Measurements from ENCODE around the gene ZNF554. TPM values are rescaled to one million over a fixed set of nuclear protein-coding genes. Genes with fewer than 3 reads are reported as not detected.
A peak's percentile ranks its signal among the peaks of the same experiment; 100 is the strongest.

Gene ZNF554
- total RNA-seq, 1 donor from 2014 or later, result 4.2 TPM

DNA sequence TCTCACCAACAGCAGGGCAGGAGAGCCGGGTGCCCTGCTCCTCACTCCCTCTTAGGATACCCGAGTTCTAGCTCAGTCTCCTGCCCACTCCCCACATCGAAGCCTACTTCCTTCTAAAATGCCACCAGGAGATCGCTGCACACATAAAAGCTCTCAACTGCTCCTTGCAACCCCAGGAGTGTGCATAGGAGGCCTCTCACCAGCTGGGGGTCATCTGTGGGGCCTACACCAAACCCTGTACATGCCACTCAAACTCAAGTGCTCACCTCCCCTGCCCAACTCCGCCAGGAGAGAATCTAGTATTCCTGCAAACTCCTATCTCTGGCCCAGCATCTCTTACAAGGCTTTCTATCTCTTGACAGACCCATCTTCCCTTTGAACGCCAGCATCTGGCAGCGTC lies 39.4 kb upstream of the ZNF554 start:
- no peaks in the 10 kb centered on the region for H3K27me3 ChIP-seq (ENCODE audit: low read depth)
- H3K4me1 ChIP-seq, result peaks cover 96% of the 10 kb centered on the region
- no peaks in the 10 kb centered on the region for H3K36me3 ChIP-seq
- H3K4me3 ChIP-seq, result peak overlapping the region; percentile 24
- no peak for DNase-seq
- no peaks in the 10 kb centered on the region for H3K9me3 ChIP-seq (replicated peaks)
- peak overlapping the region; percentile 98 for H3K27ac ChIP-seq (replicated peaks)
- TF ChIP-seq, protein P1, sequence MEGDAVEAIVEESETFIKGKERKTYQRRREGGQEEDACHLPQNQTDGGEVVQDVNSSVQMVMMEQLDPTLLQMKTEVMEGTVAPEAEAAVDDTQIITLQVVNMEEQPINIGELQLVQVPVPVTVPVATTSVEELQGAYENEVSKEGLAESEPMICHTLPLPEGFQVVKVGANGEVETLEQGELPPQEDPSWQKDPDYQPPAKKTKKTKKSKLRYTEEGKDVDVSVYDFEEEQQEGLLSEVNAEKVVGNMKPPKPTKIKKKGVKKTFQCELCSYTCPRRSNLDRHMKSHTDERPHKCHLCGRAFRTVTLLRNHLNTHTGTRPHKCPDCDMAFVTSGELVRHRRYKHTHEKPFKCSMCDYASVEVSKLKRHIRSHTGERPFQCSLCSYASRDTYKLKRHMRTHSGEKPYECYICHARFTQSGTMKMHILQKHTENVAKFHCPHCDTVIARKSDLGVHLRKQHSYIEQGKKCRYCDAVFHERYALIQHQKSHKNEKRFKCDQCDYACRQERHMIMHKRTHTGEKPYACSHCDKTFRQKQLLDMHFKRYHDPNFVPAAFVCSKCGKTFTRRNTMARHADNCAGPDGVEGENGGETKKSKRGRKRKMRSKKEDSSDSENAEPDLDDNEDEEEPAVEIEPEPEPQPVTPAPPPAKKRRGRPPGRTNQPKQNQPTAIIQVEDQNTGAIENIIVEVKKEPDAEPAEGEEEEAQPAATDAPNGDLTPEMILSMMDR (IDR thresholded peaks at IDR 0.05; ENCODE audit: borderline replicate concordance), result no peak
- intact Hi-C loops (cut with micrococcal nuclease), result no loop called here

DNA sequence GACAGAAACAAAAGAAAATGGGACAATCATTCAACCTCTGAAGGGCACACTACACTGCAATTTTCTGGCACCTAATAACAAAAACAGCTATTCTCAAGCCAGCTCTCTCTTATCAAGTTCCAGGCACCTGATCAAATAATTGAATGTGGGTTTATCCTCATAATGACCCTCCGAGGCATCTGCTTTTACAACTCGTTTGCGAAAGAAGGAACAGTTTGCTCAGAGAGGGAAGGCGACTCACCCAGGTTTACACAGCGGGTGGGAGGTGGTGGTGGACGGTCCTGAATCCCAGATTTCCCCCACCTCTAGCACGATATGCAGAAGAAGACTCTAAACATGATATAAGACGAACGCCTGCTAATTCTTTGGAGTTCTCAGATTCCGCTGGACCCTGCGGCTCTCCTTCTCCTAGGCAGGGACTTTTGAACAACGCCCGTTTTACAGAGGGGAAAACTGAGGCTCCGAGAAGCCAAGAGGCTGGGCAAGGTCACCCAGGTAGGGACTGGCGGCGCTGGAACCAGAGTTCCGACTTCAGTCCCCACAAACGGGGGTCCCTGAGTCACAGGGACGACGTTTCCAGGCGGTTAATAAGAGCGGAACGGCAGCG lies 37.2 kb upstream of the ZNF554 start:
- H3K36me3 ChIP-seq, result no peaks in the 10 kb centered on the region
- TF ChIP-seq, protein P1 (IDR thresholded peaks at IDR 0.05; ENCODE audit: borderline replicate concordance), result no peak
- intact Hi-C loops (cut with micrococcal nuclease), result no loop called here
- no peaks in the 10 kb centered on the region for H3K27me3 ChIP-seq (ENCODE audit: low read depth)
- no peaks in the 10 kb centered on the region for H3K9me3 ChIP-seq (replicated peaks)
- peak overlapping the region; percentile 98 for H3K27ac ChIP-seq (replicated peaks)
- peaks cover 91% of the 10 kb centered on the region for H3K4me1 ChIP-seq
- no peak for DNase-seq
- peak overlapping the region; percentile 100 for H3K4me3 ChIP-seq

DNA sequence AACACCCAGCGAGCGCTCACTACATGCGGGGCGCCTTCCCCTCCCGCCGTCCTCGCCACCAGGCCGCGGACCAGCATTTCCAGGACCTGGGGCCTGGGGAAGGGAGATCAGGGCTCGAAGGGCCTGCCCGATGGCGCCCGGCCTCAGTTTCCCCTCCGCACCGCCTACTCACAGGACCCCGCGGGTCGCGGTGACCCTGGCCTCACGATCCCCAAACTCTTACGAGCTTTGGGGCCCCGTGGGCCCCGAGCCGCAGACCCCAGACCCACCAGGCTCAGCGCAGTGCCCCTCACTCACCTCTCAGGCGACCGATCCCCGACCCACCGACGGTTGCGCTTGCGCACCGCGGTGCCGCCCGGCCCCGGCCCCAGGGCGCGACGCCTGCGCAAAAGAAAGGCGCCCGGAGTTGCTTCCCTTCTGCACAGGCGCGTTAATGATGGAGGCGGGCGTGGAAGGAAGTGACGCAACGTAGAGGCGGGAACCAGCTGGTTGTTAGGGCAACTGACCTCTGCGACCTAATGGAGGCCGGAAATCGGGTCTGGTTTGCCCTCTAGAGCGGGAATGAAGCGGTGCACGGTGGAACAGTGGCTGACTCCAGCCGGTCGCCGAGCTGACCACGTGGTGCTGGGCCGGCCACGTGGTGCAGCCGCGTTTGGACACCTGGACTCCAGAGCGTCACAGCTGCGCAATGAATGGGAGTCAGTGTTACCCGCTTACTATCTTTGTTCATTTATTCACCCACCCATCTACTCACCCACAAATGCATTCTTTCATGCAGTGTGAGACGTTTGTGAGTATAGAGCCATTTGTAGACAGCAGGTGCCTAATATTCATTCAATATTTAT lies 36.5 kb upstream of the ZNF554 start, which contains the start of gene SGTA:
Gene SGTA (minus strand): TSS at position 338 of the 845 bp plus-strand sequence. CDS start 14,205 bp downstream, outside the sequence.
- no peaks in the 10 kb centered on the region for H3K36me3 ChIP-seq
- no peaks in the 10 kb centered on the region for H3K9me3 ChIP-seq (replicated peaks)
- peak; percentile 98 for DNase-seq
- H3K4me3 ChIP-seq, result peak within 1 kb of the TSS; percentile 100
- H3K27ac ChIP-seq (replicated peaks), result peak within 1 kb of the TSS; percentile 98
- H3K27me3 ChIP-seq (ENCODE audit: low read depth), result no peaks in the 10 kb centered on the region
- H3K4me1 ChIP-seq, result peaks cover 84% of the 10 kb centered on the region
- TF ChIP-seq, protein P1 (IDR thresholded peaks at IDR 0.05; ENCODE audit: borderline replicate concordance), result peak; percentile 60
- intact Hi-C loops (cut with micrococcal nuclease), result no loop called here

DNA sequence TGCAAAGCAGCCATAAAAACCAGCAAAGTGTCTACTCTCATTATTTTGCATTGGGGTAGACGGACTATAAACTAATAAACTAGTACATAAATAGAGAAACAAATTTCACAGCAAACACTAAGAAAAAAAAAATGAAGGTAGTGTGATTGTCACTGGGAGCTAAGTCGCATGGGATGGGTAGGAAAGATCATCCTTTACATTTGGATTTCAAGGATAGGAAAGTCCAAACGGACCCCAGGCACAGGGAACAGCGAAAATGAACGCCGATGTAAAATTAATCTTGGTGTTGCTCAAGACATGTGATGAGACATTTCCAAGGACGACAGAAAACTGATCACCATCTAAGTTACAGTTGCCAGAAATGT lies 35.9 kb upstream of the ZNF554 start:
- Histone ChIP-seq H3K9me3 (replicated peaks) (no peaks in the 10 kb centered on the region), H3K27ac (replicated peaks) (peak overlapping the region; percentile 98), H3K4me1 (peaks cover 78% of the 10 kb centered on the region), H3K36me3 (no peaks in the 10 kb centered on the region), H3K27me3 (ENCODE audit: low read depth) (no peaks in the 10 kb centered on the region), H3K4me3 (peak overlapping the region; percentile 100)
- no peak for DNase-seq
- intact Hi-C loops (cut with micrococcal nuclease), result no loop called here
- TF ChIP-seq, protein P1 (IDR thresholded peaks at IDR 0.05; ENCODE audit: borderline replicate concordance), result no peak

DNA sequence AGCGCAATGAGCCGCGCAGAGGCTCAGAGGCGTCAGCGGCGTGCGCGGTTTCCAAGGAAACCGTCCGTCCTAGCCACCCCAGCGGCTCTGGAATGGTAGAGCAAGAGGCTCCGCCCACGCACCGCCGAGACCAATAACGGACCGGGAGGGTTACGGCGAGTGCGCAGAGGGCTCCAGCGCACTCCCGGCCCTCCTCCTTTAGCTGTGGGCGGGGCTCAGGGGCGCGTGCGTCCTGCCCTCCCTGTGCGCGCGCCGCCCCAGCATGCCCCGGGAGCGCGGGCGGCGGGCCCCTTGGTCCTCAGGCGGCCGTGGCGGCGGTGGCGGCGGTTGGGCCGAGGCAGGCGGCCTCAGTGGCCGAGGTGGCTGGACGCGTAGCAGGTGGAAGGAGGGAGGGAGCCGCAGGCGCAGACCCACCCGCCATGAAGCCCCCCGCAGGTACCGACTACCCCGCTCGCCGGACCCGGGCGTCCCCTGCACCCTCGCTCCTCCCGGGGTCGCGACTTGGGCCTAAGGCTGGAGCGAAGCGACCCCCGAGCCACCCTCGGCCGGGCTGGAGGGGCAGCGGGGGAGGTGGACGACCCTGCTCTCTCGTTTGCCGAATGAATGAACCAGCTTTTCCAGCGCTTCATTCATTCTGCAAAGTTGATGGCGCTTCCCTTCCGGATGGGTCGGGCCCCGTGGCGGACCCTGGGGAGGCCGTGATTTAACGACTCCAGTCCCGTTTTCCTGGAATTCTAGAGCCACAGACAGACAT lies 34.2 kb upstream of the ZNF554 start, which contains the start of gene THOP1:
Gene THOP1 (plus strand): TSS at position 260 of the 754 bp plus-strand sequence. CDS start 160 bp downstream, at position 420.
- H3K9me3 ChIP-seq (replicated peaks), result no peaks in the 10 kb centered on the region
- peak; percentile 99 for DNase-seq
- H3K4me1 ChIP-seq, result peaks cover 61% of the 10 kb centered on the region
- intact Hi-C loops (cut with micrococcal nuclease), result no loop called here
- peaks cover 2% of the 10 kb centered on the region for H3K36me3 ChIP-seq
- no peaks in the 10 kb centered on the region for H3K27me3 ChIP-seq (ENCODE audit: low read depth)
- TF ChIP-seq, protein P1 (IDR thresholded peaks at IDR 0.05; ENCODE audit: borderline replicate concordance), result no peak
- peak within 1 kb of the TSS; percentile 93 for H3K4me3 ChIP-seq
- H3K27ac ChIP-seq (replicated peaks), result peak within 1 kb of the TSS; percentile 81
